Loucy (cell line): ENCODE data around the gene C17orf114.

ENCODE experiments used
- H2AFZ ChIP-seq: fragments of 200-600 bp; sonication (generic); 2 replicates; pipeline ENCODE4 v1.6.0; 2016; ENCODE audit warnings: antibody characterized with exemption, mild to moderate bottlenecking, low read length, moderate library complexity
- H3F3A ChIP-seq: fragments of 200-600 bp; 2 replicates; pipeline ENCODE4 v1.6.0; 2016; ENCODE audit warnings: antibody characterized with exemption, low read depth, mild to moderate bottlenecking
- H3K27me3 ChIP-seq: fragments of 200-600 bp; sonication (generic); 2 replicates; pipeline ENCODE4 v1.6.1; 2014; ENCODE audit warnings: low read length, mild to moderate bottlenecking; ENCODE audit not compliant: insufficient read depth, poor library complexity, severe bottlenecking
- H3K36me3 ChIP-seq: fragments of 200-600 bp; sonication (generic); 2 replicates; pipeline ENCODE4 v1.6.1; 2016; ENCODE audit warnings: low read length; ENCODE audit not compliant: insufficient read depth
- H3K4me1 ChIP-seq: fragments of 200-600 bp; sonication (generic); 2 replicates; pipeline ENCODE4 v1.5.1; 2014; ENCODE audit warnings: low read length, mild to moderate bottlenecking; ENCODE audit not compliant: insufficient read depth, poor library complexity, severe bottlenecking
- H3K4me2 ChIP-seq: fragments of 200-600 bp; sonication (generic); 2 replicates; pipeline ENCODE4 v1.6.0; 2014; ENCODE audit warnings: antibody characterized with exemption, low read length, low read depth, mild to moderate bottlenecking; ENCODE audit not compliant: poor library complexity, severe bottlenecking
- H3K4me3 ChIP-seq: fragments of 200-600 bp; sonication (generic); 2 replicates; pipeline ENCODE4 v1.5.1; 2014; ENCODE audit warnings: low read length, mild to moderate bottlenecking, mixed read lengths; ENCODE audit not compliant: poor library complexity, severe bottlenecking
- H3K79me2 ChIP-seq: fragments of 200-600 bp; sonication (generic); 2 replicates; pipeline ENCODE4 v1.6.1; 2014; ENCODE audit warnings: low read length; ENCODE audit not compliant: insufficient read depth
- H3K9ac ChIP-seq: fragments of 200-600 bp; sonication (generic); 2 replicates; pipeline ENCODE4 v1.6.0; 2014; ENCODE audit warnings: mild to moderate bottlenecking, low read depth, low read length, moderate library complexity; ENCODE audit not compliant: poor library complexity, severe bottlenecking
- H3K9me2 ChIP-seq: fragments of 200-600 bp; sonication (generic); replicated peaks from 2 replicates; pipeline ENCODE4 v1.6.1; 2016; ENCODE audit warnings: low read depth, low read length, mixed read lengths
- H3K9me3 ChIP-seq: fragments of 200-600 bp; sonication (generic); 2 replicates; pipeline ENCODE4 v1.6.1; 2014; ENCODE audit warnings: mild to moderate bottlenecking, antibody characterized with exemption, low read length, low read depth; ENCODE audit not compliant: insufficient read depth
- H4K20me1 ChIP-seq: fragments of 200-600 bp; sonication (generic); 2 replicates; pipeline ENCODE4 v1.6.0; 2014; ENCODE audit warnings: antibody characterized with exemption, low read length, mild to moderate bottlenecking; ENCODE audit not compliant: insufficient read depth, poor library complexity, severe bottlenecking
- EZH2phosphoT487 ChIP-seq: fragments of 200-600 bp; IDR thresholded peaks from 2 replicates; pipeline ENCODE4 v1.6.1; 2018; ENCODE audit warnings: antibody characterized with exemption, mild to moderate bottlenecking, moderate library complexity, borderline replicate concordance
- TF ChIP-seq, protein P1 (sequence below): fragments of 200-600 bp; sonication (generic); conservative IDR thresholded peaks from 2 replicates; pipeline ENCODE4 v1.5.1; 2014; ENCODE audit warnings: mild to moderate bottlenecking, antibody characterized with exemption, low read length

Gene C17orf114

GRCh38 chr17:4812690-4813089 is 10.6 kb upstream of the C17orf114 start:
- H4K20me1 ChIP-seq: no peaks in the 10 kb centered on the region
- H3K4me2 ChIP-seq: no peak overlapping the region
- no peaks in the 10 kb centered on the region for H3K79me2 ChIP-seq
- H2AFZ ChIP-seq: no peak overlapping the region
- peaks cover 5% of the 10 kb centered on the region for H3K27me3 ChIP-seq
- H3F3A ChIP-seq: no peaks in the 10 kb centered on the region
- H3K4me3 ChIP-seq: no peak overlapping the region
- TF ChIP-seq, protein P1, sequence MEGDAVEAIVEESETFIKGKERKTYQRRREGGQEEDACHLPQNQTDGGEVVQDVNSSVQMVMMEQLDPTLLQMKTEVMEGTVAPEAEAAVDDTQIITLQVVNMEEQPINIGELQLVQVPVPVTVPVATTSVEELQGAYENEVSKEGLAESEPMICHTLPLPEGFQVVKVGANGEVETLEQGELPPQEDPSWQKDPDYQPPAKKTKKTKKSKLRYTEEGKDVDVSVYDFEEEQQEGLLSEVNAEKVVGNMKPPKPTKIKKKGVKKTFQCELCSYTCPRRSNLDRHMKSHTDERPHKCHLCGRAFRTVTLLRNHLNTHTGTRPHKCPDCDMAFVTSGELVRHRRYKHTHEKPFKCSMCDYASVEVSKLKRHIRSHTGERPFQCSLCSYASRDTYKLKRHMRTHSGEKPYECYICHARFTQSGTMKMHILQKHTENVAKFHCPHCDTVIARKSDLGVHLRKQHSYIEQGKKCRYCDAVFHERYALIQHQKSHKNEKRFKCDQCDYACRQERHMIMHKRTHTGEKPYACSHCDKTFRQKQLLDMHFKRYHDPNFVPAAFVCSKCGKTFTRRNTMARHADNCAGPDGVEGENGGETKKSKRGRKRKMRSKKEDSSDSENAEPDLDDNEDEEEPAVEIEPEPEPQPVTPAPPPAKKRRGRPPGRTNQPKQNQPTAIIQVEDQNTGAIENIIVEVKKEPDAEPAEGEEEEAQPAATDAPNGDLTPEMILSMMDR: no peak
- TF ChIP-seq EZH2phosphoT487: no peak
- no peak overlapping the region for H3K9ac ChIP-seq
- H3K4me1 ChIP-seq: no peaks in the 10 kb centered on the region
- H3K36me3 ChIP-seq: no peaks in the 10 kb centered on the region
- no peaks in the 10 kb centered on the region for H3K9me3 ChIP-seq
- no peaks in the 10 kb centered on the region for H3K9me2 ChIP-seq

DNA sequence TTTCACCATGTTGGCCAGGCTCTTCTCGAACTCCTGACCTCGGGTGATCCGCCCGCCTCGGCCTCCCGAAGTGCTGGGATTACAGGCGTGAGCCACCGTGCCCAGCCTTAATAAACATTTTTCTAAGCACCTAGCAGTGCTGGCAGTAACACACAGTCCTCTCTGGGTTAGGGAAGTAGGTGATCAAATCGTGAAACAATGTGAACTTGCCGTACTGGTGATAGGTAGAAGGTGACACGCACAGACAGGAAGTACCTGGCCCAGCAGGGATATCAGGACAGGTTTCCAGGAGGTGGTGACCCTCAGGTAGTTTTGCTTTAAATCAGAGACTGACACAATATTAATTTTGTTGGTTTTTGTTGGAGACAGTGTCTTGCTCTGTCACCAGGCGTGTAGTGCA is 9.3 kb upstream of the C17orf114 start:
- H2AFZ ChIP-seq: no peak overlapping the region
- no peak overlapping the region for H3K4me3 ChIP-seq
- H3K9me3 ChIP-seq: no peaks in the 10 kb centered on the region
- H3K4me1 ChIP-seq: peaks cover 4% of the 10 kb centered on the region
- H3K4me2 ChIP-seq: no peak overlapping the region
- no peaks in the 10 kb centered on the region for H3K36me3 ChIP-seq
- H3K9me2 ChIP-seq: no peaks in the 10 kb centered on the region
- H3K9ac ChIP-seq: no peak overlapping the region
- no peaks in the 10 kb centered on the region for H3K79me2 ChIP-seq
- H3K27me3 ChIP-seq: peaks cover 11% of the 10 kb centered on the region
- no peaks in the 10 kb centered on the region for H4K20me1 ChIP-seq
- TF ChIP-seq EZH2phosphoT487: no peak
- TF ChIP-seq, protein P1: no peak
- no peaks in the 10 kb centered on the region for H3F3A ChIP-seq

- TF ChIP-seq, protein P1: no peak
- no peak for TF ChIP-seq EZH2phosphoT487
- H3K4me3 ChIP-seq: no peak overlapping the region
- H3K9me2 ChIP-seq: no peaks in the 10 kb centered on the region
- H3K36me3 ChIP-seq: no peaks in the 10 kb centered on the region
- no peaks in the 10 kb centered on the region for H3K9me3 ChIP-seq
- peaks cover 17% of the 10 kb centered on the region for H3K27me3 ChIP-seq
- H4K20me1 ChIP-seq: no peaks in the 10 kb centered on the region
- H3F3A ChIP-seq: no peaks in the 10 kb centered on the region
- H3K79me2 ChIP-seq: no peaks in the 10 kb centered on the region
- no peak overlapping the region for H2AFZ ChIP-seq
- H3K4me2 ChIP-seq: no peak overlapping the region
- H3K9ac ChIP-seq: no peak overlapping the region
- H3K4me1 ChIP-seq: peaks cover 4% of the 10 kb centered on the region
Observed at GRCh38 chr17:4810696-4811290, 8.7 kb upstream of the C17orf114 start.
